ENCODE data around the gene BLACAT1.
A peak's percentile ranks its signal among the peaks of the same experiment; 100 is the strongest.

BLACAT1 gene

DNA sequence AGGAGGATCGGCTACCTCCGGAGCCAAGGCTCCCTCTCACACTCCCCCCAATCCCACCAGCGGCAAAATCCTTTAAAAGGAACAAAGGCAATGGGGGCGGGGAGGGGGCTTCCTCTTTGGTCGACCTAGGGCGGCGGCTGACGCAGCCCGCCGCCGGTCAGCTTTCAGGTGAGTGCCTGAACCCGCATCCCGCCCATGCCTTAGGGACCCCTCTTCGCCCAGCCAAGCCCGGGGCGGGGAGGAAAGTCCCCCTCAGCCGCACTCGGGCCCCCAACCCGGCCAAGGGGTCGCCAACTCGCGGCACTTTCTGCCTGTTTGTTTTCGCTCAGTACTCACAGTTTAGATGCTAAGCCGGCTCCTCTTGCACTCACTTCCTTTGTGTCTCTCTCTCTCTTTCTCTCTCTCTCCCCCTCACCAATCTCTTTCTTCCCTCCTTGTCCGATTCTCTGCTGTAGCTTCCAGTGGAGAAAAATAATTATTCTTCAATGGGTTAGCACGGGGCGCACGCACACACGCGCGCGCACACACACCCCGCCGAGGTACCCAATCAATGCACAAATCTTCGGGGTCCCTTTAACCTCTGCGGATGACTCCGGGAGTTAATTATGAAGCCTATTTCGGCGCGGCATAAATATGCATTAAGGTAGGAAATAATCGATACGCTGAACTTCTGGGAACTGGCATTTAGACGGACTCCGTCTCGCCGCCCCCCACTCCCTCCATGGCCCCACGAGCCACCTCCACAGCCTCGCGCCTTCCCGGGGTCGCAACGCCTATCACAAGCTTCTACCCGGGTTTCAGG lies at the start of gene BLACAT1:
Gene BLACAT1 (minus strand): TSS at position 465 of the 802 bp plus-strand sequence.
- no peak for DNase-seq

DNA sequence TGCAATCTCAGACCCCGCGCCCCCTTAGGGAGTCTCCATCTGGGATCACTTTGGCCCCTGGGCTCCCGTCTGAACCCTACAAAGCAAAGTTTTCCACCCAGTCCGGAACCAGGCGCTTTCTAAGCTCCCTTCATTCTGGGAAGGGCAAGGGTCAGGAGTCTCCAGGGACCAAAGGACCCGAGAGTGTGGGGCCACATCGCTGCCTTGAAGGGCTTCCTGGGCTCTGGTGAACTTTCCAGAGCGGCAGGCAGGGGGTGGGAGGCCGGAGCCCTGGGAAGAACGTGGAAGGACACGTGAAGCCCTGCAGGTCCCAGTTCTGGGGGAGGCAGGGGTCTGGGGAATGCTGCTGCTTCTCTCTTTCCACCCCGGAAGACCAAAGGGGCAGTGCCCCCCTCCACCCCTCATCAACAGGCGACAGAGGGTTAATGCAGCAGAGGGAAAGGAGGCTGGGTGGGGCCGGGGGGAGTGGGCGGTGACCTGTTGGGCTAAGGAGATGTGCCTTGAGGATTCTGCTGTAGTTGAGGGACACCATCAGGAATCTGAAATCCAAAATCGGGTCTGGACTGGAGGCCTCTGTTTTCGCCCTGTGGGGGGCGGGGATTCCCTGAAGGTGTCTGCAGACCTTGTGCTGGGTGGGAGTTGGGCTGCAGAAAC lies 49.4 kb upstream of the BLACAT1 start:
- DNase-seq = no peak

GRCh38 chr1:205504311-205505075 lies 48.6 kb upstream of the BLACAT1 start, which contains the start of gene CDK18:
Gene CDK18, plus strand, starts transcription at chr1:205504669. Its CDS starts 18,499 bp downstream, at chr1:205523168.
- peak; percentile 37 for DNase-seq

- no peak for DNase-seq
These were observed 47.1 kb upstream of the BLACAT1 start for GRCh38 chr1:205502992-205503391.

DNA sequence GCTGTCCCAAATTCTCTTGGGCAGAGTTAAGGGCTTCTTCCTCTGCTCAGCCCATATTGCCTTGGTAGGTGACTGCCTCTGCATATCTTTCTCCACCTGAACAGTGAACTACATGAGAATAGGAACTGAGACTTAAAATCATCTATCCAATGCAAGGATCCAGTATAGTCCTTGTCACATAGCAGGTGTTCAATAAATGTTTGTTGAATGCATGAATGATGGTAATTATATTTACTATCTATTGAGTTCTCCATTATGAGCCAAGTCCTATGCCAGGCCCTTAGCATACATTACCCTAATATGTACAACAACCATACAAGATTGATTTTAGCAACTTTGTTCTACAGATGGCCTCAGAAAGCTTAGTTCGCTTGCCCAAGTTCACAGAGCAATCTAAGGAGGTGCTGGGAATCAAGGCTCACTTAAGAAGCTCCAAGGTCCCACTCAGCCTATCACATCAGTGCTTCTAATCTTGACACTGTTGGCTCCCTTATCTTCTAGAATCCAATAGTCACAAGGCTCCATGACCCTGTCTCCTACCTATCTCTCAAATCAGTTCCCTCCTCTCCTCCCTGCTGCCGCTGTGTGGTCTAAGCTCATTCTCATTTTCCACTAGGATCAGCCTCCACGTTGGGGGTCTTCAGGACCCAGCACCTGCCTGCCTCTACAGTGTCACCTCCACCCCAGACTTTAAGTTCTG lies 46.4 kb upstream of the BLACAT1 start:
- DNase-seq = no peak

DNA sequence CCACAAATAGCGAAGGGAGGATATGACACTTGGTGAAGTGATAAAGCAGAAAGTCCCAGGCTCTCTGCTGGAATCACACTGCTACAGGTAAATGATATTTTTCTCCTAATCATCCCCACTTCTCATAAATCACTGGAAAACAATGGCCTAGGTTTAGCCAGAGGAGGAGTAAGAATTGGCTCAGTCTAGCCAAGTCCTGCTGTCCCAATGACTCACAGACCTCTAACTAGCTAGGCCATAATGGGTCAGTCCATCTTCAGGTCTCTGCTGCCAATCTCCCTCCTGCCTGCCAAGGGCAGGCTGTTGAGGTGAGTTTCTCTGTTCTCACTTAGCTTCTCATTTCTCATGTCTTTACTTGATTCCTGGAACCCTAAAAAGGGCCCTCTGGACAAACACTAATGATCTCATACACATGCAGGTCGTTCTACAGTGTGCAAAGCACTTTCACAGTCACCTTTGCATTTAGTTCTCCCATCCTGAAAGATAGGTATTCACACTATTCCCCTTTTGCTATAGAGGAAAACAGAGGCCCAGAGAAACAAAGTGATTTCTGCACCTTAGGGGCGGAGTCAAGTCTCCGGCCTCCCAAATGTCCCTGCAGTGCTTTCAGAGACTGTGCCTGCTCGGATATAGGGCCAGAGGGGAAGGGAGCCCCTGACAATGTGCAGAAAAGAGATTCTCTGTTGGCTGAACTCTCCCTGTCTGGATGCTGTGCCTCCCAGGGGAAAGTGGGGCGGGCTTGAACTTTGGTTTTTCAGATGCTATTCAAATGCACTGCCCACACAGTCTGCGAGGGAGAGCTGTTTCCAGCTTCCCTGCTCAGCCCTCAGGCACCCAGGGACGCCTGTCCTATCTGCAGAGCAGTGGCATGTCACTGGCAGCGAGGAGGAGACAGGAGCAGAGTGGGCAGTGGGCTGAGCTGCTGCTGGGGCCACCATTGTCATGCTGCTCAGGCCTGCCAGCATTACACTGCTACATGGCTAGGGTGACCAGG lies 44.7 kb upstream of the BLACAT1 start:
- DNase-seq = no peak

DNA sequence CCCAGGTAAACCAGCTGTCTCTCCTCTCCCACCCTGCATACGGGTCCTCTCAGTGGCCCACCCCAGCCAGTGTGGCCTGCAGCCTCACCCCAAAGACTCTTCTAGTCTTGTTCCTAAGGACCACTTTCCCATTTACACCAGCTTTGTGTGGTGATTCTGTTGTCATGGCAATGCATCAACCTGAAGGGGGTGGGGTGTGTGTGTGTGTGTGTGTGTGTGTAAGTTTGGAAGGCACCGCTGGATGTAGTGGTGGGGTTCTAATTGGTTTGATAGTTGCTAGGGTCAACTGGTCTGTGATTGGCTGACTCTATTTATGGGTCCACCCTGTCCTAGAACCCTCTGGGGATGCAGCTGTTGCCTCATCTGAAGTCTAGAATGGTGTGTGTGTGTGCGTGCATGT lies 43.9 kb upstream of the BLACAT1 start:
- no peak for DNase-seq

DNA sequence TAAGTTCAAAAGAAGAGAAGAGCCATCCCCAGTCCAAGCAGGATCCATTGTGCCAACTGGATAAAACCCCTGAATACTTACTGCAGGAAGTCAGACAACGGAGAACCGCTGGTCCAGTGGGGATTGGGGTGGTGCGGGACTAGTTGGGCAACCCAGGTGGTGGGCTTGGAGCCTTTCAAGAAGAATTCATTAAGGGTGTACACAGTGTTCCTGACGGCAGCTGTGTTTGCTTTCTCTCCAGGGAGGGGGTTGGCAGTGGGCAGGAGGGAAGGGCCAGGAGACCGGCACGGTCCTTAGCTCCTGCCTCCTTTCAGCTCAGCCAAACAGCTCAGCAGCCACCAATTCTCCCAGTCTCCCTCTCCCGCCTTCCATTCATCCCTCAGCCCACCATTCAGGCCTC lies 41.5 kb upstream of the BLACAT1 start:
- no peak for DNase-seq

- no peak for DNase-seq
These were observed 40.8 kb upstream of the BLACAT1 start for GRCh38 chr1:205496661-205497060.

DNA sequence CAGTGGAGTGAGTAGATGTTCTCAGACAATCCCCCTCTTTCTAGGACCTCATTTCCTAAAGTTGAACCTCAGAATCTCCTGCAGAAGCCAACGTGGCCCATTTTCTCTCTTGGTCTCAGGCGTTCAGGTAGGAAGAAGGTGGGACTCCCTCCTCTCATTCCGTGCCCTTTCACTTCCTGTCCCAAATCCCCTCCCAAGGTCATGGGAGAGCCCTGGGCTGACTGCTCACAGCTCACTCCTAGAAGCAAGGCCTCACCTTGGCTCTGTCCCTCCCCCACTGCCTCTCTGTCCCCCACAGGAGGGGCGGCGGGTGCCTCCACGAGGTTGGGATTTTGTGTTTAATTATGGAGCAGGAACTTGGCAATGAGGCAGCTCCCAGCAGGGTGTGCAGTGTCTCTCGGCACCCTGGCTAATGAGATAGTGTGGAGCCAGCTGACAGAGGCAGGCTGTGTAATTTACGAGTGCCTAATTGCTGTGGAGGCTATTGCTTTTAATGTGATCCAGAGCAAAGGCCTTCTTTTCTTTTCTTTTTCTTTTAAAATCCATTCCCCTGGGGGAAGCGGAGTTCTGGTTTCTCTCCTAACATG lies 39.5 kb upstream of the BLACAT1 start:
- DNase-seq = no peak

GRCh38 chr1:205494115-205494514 lies 38.3 kb upstream of the BLACAT1 start:
- DNase-seq = no peak

DNA sequence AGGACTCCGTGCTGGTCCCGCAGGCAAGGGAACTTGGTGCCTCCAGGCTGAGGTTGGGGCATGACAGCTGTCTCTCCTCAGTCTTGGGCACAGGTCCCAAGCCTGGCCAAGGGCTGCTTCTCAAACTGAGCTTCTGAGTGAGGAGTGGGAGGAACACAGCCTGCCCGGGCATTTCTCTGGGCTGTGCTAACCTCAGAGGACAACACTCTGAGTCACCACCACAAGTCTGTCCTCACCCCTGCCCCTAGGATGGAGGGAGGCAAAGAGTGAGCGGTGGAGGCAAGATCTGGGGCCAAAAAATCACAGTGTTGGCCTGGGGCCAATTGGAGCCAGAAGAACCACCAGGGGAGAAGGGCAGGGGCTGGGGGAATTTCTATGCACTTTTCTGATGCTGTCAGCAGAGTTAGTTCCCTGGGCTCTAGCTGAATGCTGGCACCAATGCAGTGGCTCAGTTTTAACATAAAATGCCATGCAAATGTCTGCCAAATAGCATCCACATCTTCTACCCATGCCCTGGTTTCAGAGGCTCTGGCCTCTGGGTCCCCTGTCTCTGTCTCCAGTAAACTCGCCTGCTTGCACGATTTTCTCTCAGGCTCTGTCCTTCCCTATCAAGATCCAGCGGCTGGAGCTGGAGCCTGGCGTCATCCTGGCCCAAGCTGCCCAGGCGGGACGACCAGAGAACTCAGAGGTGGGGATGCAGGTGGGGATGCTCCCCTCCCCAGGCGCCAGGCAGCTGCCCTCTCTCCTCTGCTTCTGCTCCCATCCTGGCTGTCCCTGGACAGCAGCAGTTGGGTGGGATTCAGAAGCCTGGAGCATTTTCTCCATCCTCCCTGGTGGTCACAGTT lies 37.6 kb upstream of the BLACAT1 start:
- no peak for DNase-seq

DNA sequence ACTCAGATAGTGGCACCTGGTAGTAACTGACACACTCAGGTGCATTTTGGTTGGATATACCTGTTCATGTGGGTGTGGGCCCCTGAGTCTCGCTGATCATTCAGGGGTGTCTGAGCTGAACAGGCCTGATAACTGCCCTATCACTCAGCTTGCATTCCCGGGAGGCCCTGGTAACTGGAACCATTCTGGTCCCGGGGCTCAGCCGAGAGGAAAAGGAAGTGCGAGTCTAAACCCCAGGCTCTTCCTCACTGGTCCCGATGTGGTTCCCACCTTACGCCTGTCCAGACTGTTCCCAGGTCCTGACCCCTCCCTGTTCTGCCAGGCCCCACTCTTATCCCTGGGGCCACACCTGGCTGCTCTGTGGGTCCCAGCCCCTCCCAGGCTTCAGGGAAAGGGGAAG lies 36.9 kb upstream of the BLACAT1 start:
- DNase-seq = no peak

GRCh38 chr1:205492201-205492667 lies 36.4 kb upstream of the BLACAT1 start:
- no peak for DNase-seq

DNA sequence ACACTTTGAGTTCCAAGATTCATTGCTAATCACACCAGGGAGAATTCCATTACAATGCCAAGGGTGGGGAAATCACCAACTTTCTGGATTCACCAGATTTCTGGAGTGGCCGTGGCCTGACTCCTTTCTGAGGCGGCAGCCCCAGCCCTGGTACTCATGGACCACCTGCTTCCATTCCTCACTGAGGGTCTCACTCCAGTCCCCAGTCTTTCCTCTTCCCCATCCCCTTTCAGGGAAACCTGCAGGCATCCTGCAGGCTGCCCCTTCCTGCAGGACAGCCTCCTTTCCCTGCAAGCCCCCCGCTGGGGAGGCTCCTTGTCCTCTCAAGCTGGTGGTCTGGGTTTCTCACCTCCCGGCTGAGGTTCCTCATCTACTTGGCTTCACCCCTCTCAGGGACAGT lies 35.9 kb upstream of the BLACAT1 start:
- no peak for DNase-seq

DNA sequence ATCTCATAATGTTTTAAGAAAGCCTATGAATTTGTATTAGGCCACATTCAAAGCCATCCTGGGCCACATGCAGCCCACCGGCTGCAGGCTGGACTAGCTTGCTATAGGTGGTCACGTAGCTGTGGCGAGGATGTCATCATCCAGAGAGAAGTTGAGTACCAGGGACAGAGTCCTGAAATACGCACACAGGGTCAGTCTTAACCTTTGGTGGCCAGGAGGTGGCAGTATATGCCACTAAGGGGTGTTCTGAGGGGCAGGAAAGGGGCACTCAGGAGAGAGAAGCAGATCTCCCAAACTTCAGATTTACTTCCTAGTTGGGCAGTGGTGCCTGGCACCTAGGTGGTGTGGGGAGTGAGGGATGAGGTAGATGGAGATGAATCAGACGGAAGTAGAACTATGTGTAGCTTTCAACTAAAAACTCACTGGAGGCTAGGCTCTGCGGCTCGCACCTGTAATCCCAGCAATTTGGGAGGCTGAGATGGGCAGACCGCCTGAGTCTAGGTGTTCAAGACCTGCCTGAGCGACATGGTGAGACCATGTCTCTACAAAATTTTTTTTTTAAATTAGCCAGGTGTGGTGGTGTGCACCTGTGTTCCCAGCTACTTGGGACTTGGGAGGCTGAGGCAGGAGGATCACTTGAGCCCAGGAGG lies 32.4 kb upstream of the BLACAT1 start:
- DNase-seq = peak; percentile 56

DNA sequence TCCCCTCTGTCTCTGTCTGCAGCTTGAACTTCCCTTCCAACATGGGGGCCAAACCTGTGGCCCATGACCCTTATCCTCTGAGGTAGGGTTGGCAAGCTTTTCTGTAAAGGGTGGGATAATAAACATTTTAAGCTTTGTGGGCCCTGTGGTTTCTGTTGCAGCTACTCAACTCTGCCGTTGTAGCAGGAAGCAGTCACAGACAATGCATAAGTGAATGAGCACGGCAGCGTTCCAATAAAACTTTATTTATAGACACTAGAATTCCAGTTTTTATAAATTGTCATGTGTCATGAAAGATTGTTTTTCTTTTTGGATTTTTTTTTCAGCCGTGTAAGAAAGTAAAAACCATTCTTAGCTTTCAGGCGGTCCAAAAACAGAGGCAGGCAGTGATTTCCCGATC lies 30.4 kb upstream of the BLACAT1 start:
- no peak for DNase-seq

- peak; percentile 80 for DNase-seq
These were observed 29.4 kb upstream of the BLACAT1 start for GRCh38 chr1:205484985-205485967.
